Tibial artery (tissue), 4 donors: Measurements from ENCODE around the gene MYO1B.

ENCODE experiments used
- DNase-seq, 2 donors: peaks; one replicate each; pipeline ENCODE4 v3.0.0-alpha.2; 2019
- H3K27ac ChIP-seq, 2 donors: fragments of 200-600 bp; sonication (generic) in 1 of 2; 1 replicate in 1 of 2; 2 replicates in 1 of 2; pipeline ENCODE4 v1.5.1; 2018 to 2019; ENCODE audit warnings: mild to moderate bottlenecking in 1 of 2
- H3K27me3 ChIP-seq, 2 donors: fragments of 200-600 bp; sonication (generic) in 1 of 2; one replicate each; pipeline versions ENCODE4 v1.5.1 to v1.6.0; 2016 to 2019
- H3K36me3 ChIP-seq, 3 donors: fragments of 200-600 bp; sonication (generic) in 2 of 3; one replicate each; pipeline ENCODE4 v1.5.1; 2016 to 2019; ENCODE audit warnings: mild to moderate bottlenecking in 2 of 3
- H3K4me1 ChIP-seq, 4 donors: fragments of 200-600 bp; sonication (generic) in 2 of 4; 1 replicate in 3 of 4; 2 replicates in 1 of 4; pipeline ENCODE4 v1.5.1; 2016 to 2019
- H3K4me3 ChIP-seq, 2 donors: fragments of 200-600 bp; sonication (generic) in 1 of 2; 1 replicate in 1 of 2; 2 replicates in 1 of 2; pipeline ENCODE4 v1.5.1; 2018 to 2019; ENCODE audit warnings: mild to moderate bottlenecking in 2 of 2
- H3K9me3 ChIP-seq, 3 donors: fragments of 200-600 bp; sonication (generic) in 1 of 3; one replicate each; pipeline ENCODE4 v1.5.1; 2016 to 2019
- CTCF ChIP-seq, 2 experiments: fragments of 200-600 bp in 1 of 2; fragments of 450-650 bp in 1 of 2; IDR thresholded peaks; one replicate each; pipeline ENCODE4 v1.5.1; 2017 to 2019; ENCODE audit warnings: antibody characterized with exemption in 2 of 2, mild to moderate bottlenecking in 1 of 2, moderate library complexity in 1 of 2
- intact Hi-C: fragments of 100-400 bp; cut with DNase I; formaldehyde crosslinking; loops from one replicate; pipeline ENCODE4 v1.15.0; 2023; ENCODE audit warnings: low total_unique reads

Gene MYO1B

DNA sequence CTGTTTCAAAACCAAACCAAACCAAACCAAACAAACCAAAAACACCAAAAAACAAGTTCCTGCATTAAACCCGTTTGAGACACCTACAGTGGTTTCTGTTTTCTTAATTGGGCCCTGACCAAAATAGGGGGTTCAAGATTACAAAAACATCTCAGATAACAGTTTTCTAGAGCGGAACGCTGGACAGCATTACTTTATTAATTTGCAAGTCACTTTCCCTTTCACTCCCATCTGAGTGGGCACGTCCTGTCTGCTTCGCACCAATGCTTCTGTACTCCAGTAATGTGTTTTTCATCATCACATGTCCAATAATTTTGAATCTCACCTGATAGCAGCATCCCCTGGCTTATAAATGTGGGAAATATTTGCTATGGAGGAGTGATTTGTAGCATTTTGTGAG is 11.7 kb upstream of the MYO1B start:
- intact Hi-C loops: loop anchor here (5.0 kb wide), 1 partner anchor 269 kb away; no protein-coding TSS in a partner anchor
- H3K27ac ChIP-seq: no peak overlapping the region
- H3K36me3 ChIP-seq: no peaks in the 10 kb centered on the region
- H3K4me1 ChIP-seq: peaks cover 0 to 4% (median 2%) of the 10 kb centered on the region in 4 donors
- no peaks in the 10 kb centered on the region for H3K9me3 ChIP-seq
- no peak overlapping the region for H3K4me3 ChIP-seq
- no peaks in the 10 kb centered on the region for H3K27me3 ChIP-seq
- no peak for DNase-seq
- TF ChIP-seq CTCF (IDR thresholded peaks at IDR 0.05): no peak

DNA sequence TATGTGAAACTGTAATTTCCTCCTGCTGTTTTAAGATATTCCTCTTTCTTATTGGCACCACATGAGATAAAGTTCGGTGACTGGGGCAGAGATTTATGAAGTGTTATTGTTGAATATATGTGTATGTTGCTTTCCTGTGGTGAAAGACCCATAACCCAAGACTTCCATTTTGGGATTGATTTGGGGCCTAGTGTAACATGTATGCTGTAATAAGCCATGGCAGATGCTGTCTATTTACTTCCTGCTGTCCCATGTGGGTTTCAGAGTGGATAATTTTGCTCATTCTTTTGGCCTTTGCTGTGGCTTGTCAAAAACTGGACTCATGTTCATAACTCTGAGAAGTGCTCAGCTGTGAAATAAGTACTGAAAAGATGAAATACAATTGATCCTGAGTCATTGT is 10.8 kb upstream of the MYO1B start:
- H3K27me3 ChIP-seq: no peaks in the 10 kb centered on the region
- no peak overlapping the region for H3K27ac ChIP-seq

DNA sequence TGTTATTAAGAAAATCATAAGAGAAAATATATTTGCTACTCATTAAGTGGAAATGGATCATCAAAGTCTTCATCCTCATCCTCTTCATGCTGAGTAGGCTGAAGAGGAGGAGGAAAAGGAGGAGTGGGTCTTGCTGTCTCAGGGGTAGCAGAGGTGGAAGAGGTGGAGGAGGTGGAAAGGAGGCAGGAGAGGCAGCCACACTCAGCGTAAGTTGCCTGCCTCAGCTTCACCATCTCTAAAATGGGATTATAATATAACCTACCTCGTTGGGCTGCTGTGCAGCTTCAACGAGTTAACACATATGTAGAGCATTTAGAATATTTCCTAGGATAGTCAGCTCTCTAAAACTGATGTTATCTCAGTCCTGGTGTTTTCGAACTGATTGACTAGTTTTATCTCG is 4.3 kb upstream of the MYO1B start:
- DNase-seq: no peak
- H3K4me3 ChIP-seq: no peak overlapping the region
- H3K4me1 ChIP-seq: peaks cover 0 to 4% (median 0%) of the 10 kb centered on the region in 4 donors
- no peak overlapping the region for H3K27ac ChIP-seq
- H3K27me3 ChIP-seq: no peaks in the 10 kb centered on the region
- H3K36me3 ChIP-seq: no peaks in the 10 kb centered on the region
- no peak for TF ChIP-seq CTCF (IDR thresholded peaks at IDR 0.05)
- H3K9me3 ChIP-seq: no peaks in the 10 kb centered on the region
- intact Hi-C loops: no loop called here

More for the DNA sequence above, 10.8 kb upstream of the MYO1B start:
- intact Hi-C loops: loop anchor here (5.0 kb wide), 1 partner anchor 268 kb away; no protein-coding TSS in a partner anchor
- H3K9me3 ChIP-seq: no peaks in the 10 kb centered on the region
- TF ChIP-seq CTCF (IDR thresholded peaks at IDR 0.05): no peak
- DNase-seq: no peak
- peaks cover 0 to 4% (median 2%) of the 10 kb centered on the region in 4 donors for H3K4me1 ChIP-seq
- no peak overlapping the region for H3K4me3 ChIP-seq
- H3K36me3 ChIP-seq: no peaks in the 10 kb centered on the region

- H3K27me3 ChIP-seq: no peaks in the 10 kb centered on the region
- no peak overlapping the region for H3K27ac ChIP-seq
- intact Hi-C loops: no loop called here
- H3K4me3 ChIP-seq: no peak overlapping the region
- H3K9me3 ChIP-seq: no peaks in the 10 kb centered on the region
- no peaks in the 10 kb centered on the region for H3K36me3 ChIP-seq
- peaks cover 0 to 4% (median under 1%) of the 10 kb centered on the region in 4 donors for H3K4me1 ChIP-seq
- TF ChIP-seq CTCF (IDR thresholded peaks at IDR 0.05): no peak
- no peak for DNase-seq
Measured at GRCh38 chr2:191241418-191241817, 3.8 kb upstream of the MYO1B start.

DNA sequence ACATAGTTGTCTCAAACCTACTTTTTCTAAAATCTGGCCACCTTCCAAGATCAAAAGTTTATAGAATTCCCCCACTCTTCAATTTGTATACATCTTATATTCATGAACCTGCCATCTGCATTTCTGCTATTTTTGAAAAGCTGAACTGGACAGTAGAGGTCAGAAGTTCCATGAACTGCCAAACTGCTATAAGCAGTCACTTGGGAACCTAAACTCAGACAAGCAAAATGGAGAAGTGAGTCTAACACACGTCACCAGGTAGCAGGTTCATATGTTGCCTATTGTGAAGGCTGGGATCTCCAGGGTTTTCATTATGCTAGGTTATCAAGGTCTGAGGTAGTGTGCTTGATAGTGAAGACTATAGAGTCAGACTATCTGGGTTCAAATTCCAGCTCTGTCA is 2.0 kb upstream of the MYO1B start:
- H3K4me1 ChIP-seq: peaks cover 0 to 19% (median 15%) of the 10 kb centered on the region in 4 donors
- no peak for DNase-seq
- no peak overlapping the region for H3K27ac ChIP-seq
- intact Hi-C loops: no loop called here
- no peak overlapping the region for H3K4me3 ChIP-seq
- H3K9me3 ChIP-seq: no peaks in the 10 kb centered on the region
- no peaks in the 10 kb centered on the region for H3K27me3 ChIP-seq
- no peaks in the 10 kb centered on the region for H3K36me3 ChIP-seq
- no peak for TF ChIP-seq CTCF (IDR thresholded peaks at IDR 0.05)

- Histone ChIP-seq H3K27me3 (no peaks in the 10 kb centered on the region), H3K36me3 (no peaks in the 10 kb centered on the region), H3K27ac (peak overlapping the region; percentile 80 to 84), H3K9me3 (no peaks in the 10 kb centered on the region), H3K4me1 (peaks cover 0 to 31% (median 22%) of the 10 kb centered on the region in 4 donors), H3K4me3 (no peak overlapping the region)
- no peak for TF ChIP-seq CTCF (IDR thresholded peaks at IDR 0.05)
- DNase-seq: no peak
- intact Hi-C loops: no loop called here
Measured at GRCh38 chr2:191244350-191244749, 854 bp upstream of the MYO1B start.
